IMR-90 (cell line): ENCODE results near the gene COL15A1. TPM values are rescaled to one million over a fixed set of nuclear protein-coding genes. Genes with fewer than 3 reads are reported as not detected.
A peak's percentile ranks its signal among the peaks of the same experiment; 100 is the strongest.

Experiments used
- ATAC-seq: fragments of 200-7000 bp; cut with Tn5 transposase; 2 replicates; pipeline ENCODE4 v1.9.1; 2020; ENCODE audit warnings: low read depth, mild to moderate bottlenecking, moderate library complexity
- BruUV-seq: library from RNA; stranded (reverse); fragments of 400-500 nt; replicated peaks from 2 replicates; lab custom pipeline; 2021; lab: Mats Ljungman, UMichigan
- CTCF ChIA-PET: fragments of 300-600 bp; formaldehyde crosslinking; extraction: SDS; loops from one replicate; lab custom pipeline; 2021; ENCODE audit warnings: antibody characterized with exemption; lab: Yijun Ruan, JAX
- POLR2A ChIA-PET: fragments of 300-600 bp; sonication (Branson Sonifier 250); formaldehyde crosslinking; loops from one replicate; lab custom pipeline; 2022; ENCODE audit warnings: antibody characterized with exemption; ENCODE audit not compliant: unreplicated experiment; lab: Charles Lee
- DNase-seq: peaks from one replicate; pipeline ENCODE4 v3.0.0; 2013
- H2AFZ ChIP-seq: replicated peaks from 2 replicates; pipeline ENCODE3; 2013; ENCODE audit warnings: low read length, mild to moderate bottlenecking; ENCODE audit not compliant: poor library complexity
- H2AK5ac ChIP-seq: 2 replicates; pipeline ENCODE4 v1.6.1; 2013; ENCODE audit warnings: low read depth, low read length, inconsistent platforms
- H2AK9ac ChIP-seq: replicated peaks from 2 replicates; pipeline ENCODE3; 2013; ENCODE audit warnings: mild to moderate bottlenecking, low read depth, low read length, moderate library complexity; ENCODE audit not compliant: poor library complexity
- H2BK120ac ChIP-seq: 2 replicates; pipeline ENCODE4 v1.6.1; 2013; ENCODE audit warnings: low read depth, low read length, inconsistent platforms
- H2BK15ac ChIP-seq: 3 replicates; pipeline ENCODE4 v1.6.1; 2013; ENCODE audit warnings: low read depth, low read length, inconsistent platforms
- H2BK20ac ChIP-seq: 2 replicates; pipeline ENCODE4 v1.6.1; 2013; ENCODE audit warnings: low read depth, mild to moderate bottlenecking, inconsistent platforms, low read length, moderate library complexity
- H2BK5ac ChIP-seq: 2 replicates; pipeline ENCODE4 v1.6.1; 2013; ENCODE audit warnings: mild to moderate bottlenecking, low read depth, low read length, inconsistent platforms; ENCODE audit not compliant: poor library complexity, severe bottlenecking
- H3K14ac ChIP-seq: replicated peaks from 2 replicates; pipeline ENCODE4 v1.6.1; 2013; ENCODE audit warnings: low read depth, low read length, inconsistent platforms
- H3K18ac ChIP-seq: 2 replicates; pipeline ENCODE4 v1.6.1; 2013; ENCODE audit warnings: low read depth, low read length, control low read depth
- H3K23ac ChIP-seq: 2 replicates; pipeline ENCODE4 v1.6.1; 2013; ENCODE audit warnings: low read depth, low read length, inconsistent platforms
- H3K27ac ChIP-seq: 2 replicates; pipeline ENCODE4 v1.5.1; 2013; ENCODE audit warnings: mild to moderate bottlenecking, control low read depth, low read length; ENCODE audit not compliant: insufficient read depth
- H3K27me3 ChIP-seq: 2 replicates; pipeline ENCODE4 v1.6.1; 2013; ENCODE audit warnings: low read length; ENCODE audit not compliant: control insufficient read depth, insufficient read depth
- H3K36me3 ChIP-seq: 2 replicates; pipeline ENCODE4 v1.6.1; 2013; ENCODE audit warnings: low read length, mixed read lengths; ENCODE audit not compliant: control insufficient read depth, insufficient read depth
- H3K4ac ChIP-seq: 2 replicates; pipeline ENCODE4 v1.6.1; 2013; ENCODE audit warnings: low read depth, low read length, inconsistent platforms
- H3K4me1 ChIP-seq: 2 replicates; pipeline ENCODE4 v1.6.1; 2013; ENCODE audit warnings: low read length, mixed read lengths; ENCODE audit not compliant: control insufficient read depth, insufficient read depth
- H3K4me2 ChIP-seq: 2 replicates; pipeline ENCODE4 v1.6.1; 2013; ENCODE audit warnings: low read depth, mild to moderate bottlenecking, control low read depth, low read length, moderate library complexity
- H3K4me3 ChIP-seq: 2 replicates; pipeline ENCODE4 v1.5.1; 2013; ENCODE audit warnings: low read depth, mild to moderate bottlenecking, control low read depth, low read length, moderate library complexity; ENCODE audit not compliant: insufficient read depth
- H3K56ac ChIP-seq: 2 replicates; pipeline ENCODE4 v1.6.1; 2013; ENCODE audit warnings: low read length, inconsistent platforms; ENCODE audit not compliant: insufficient read depth; ENCODE audit errors: extremely low read depth
- H3K79me1 ChIP-seq, 2 experiments: 2 replicates each; pipeline ENCODE4 v1.6.1; 2013; ENCODE audit warnings: low read length in 2 of 2, inconsistent platforms in 1 of 2, low read depth in 1 of 2
- H3K9ac ChIP-seq: 2 replicates; pipeline ENCODE4 v1.6.1; 2013; ENCODE audit warnings: low read depth, low read length, control low read depth
- H3K9me1 ChIP-seq: 2 replicates; pipeline ENCODE4 v1.6.1; 2013; ENCODE audit warnings: low read length, inconsistent platforms; ENCODE audit not compliant: insufficient read depth
- H3K9me3 ChIP-seq: 2 replicates; pipeline ENCODE4 v1.6.1; 2013; ENCODE audit warnings: low read length; ENCODE audit not compliant: control insufficient read depth, insufficient read depth
- H4K20me1 ChIP-seq: 2 replicates; pipeline ENCODE4 v1.6.1; 2013; ENCODE audit warnings: low read length, inconsistent platforms; ENCODE audit not compliant: insufficient read depth
- H4K5ac ChIP-seq: 2 replicates; pipeline ENCODE4 v1.6.1; 2013; ENCODE audit warnings: mild to moderate bottlenecking, low read depth, low read length, control low read depth
- H4K8ac ChIP-seq, 2 experiments: 2 replicates each; pipeline ENCODE4 v1.6.1; 2013; ENCODE audit warnings: low read depth in 2 of 2, low read length in 2 of 2, control low read depth in 1 of 2, inconsistent platforms in 1 of 2
- H4K91ac ChIP-seq: 2 replicates; pipeline ENCODE4 v1.6.1; 2013; ENCODE audit warnings: low read depth, low read length, inconsistent platforms; ENCODE audit not compliant: insufficient read depth
- CEBPB ChIP-seq: IDR thresholded peaks from 2 replicates; pipeline ENCODE4 v1.6.1; 2012; ENCODE audit warnings: low read depth, low read length, improper control_type of control experiment
- CTCF ChIP-seq: conservative IDR thresholded peaks from 2 replicates; pipeline ENCODE4 v1.5.1; 2012; ENCODE audit warnings: mild to moderate bottlenecking, low read depth, low read length, improper control_type of control experiment
- MAZ ChIP-seq: IDR thresholded peaks from 2 replicates; pipeline ENCODE4 v1.6.1; 2012; ENCODE audit warnings: low read depth, mild to moderate bottlenecking, low read length, improper control_type of control experiment, moderate library complexity, borderline replicate concordance
- NFE2L2 ChIP-seq: fragments of 150-350 bp; IDR thresholded peaks from 2 replicates; pipeline ENCODE4 v1.6.1; 2016; ENCODE audit warnings: low read depth, mild to moderate bottlenecking, low read length
- POLR2A ChIP-seq: IDR thresholded peaks from 2 replicates; pipeline ENCODE4 v1.6.1; 2012; ENCODE audit warnings: mild to moderate bottlenecking, low read depth, low read length
- RAD21 ChIP-seq: IDR thresholded peaks from 2 replicates; pipeline ENCODE4 v1.6.1; 2012; ENCODE audit warnings: low read length, improper control_type of control experiment
- RCOR1 ChIP-seq: IDR thresholded peaks from 2 replicates; pipeline ENCODE4 v1.6.1; 2012; ENCODE audit warnings: mild to moderate bottlenecking, low read length, improper control_type of control experiment; ENCODE audit not compliant: insufficient replicate concordance
- RFX5 ChIP-seq: IDR thresholded peaks from 2 replicates; pipeline ENCODE4 v1.8.0; 2012; ENCODE audit warnings: low read depth, mild to moderate bottlenecking, low read length, moderate library complexity
- USF2 ChIP-seq: fragments of 150-350 bp; IDR thresholded peaks from 2 replicates; pipeline ENCODE4 v1.6.1; 2017; ENCODE audit warnings: mild to moderate bottlenecking, antibody characterized with exemption, low read length, low read depth
- WGBS, 2 experiments: methylation state at CpG; one replicate each; pipeline versions ENCODE4 v1.1.5 to v1.1.7; 2013; ENCODE audit warnings: missing lambda C conversion rate in 2 of 2; ENCODE audit not compliant: insufficient read length in 1 of 2; ENCODE audit errors: extremely low coverage in 2 of 2; 5-methylcytosine and 5-hydroxymethylcytosine counted together
- dilution Hi-C: fragments of 300-500 bp; cut with HindIII; formaldehyde crosslinking; loops from one replicate; pipeline ENCODE4 v1.14.3; 2018; ENCODE audit warnings: low sequenced_read_pairs; ENCODE audit not compliant: unreplicated experiment
- in situ Hi-C: fragments of 300-500 bp; cut with MboI; formaldehyde crosslinking; loops from 3 replicates; pipeline ENCODE4 v1.14.3; 2019; ENCODE audit warnings: low sequenced_read_pairs, inconsistent platforms, mixed read lengths
- intact Hi-C: fragments of 100-400 bp; cut with micrococcal nuclease; formaldehyde crosslinking; loops from 2 replicates; pipeline ENCODE4 v1.10.0; 2022
- polyA plus RNA-seq, 3 experiments: library from polyadenylated mRNA; depleted of rRNA; stranded (reverse); fragments of >200 nt; gene quantifications; 2 replicates each; pipeline ENCODE4 v1.2.3, GENCODE V29; 2012; ENCODE audit warnings: low replicate concordance in 1 of 3
- total RNA-seq: library from RNA; depleted of rRNA; stranded (reverse); fragments of >200 nt; gene quantifications from 2 replicates; pipeline ENCODE4 v1.2.3, GENCODE V29; 2012

The COL15A1 gene
- total and polyA plus RNA-seq, 2 of the 4 experiments (the other 2 are of a cell fraction) = 2.2 to 3.7 TPM

GRCh38 chr9:98973576-98973975, 29.9 kb downstream of the COL15A1 start:
- dilution Hi-C loops (no loop called here), in situ Hi-C loops (no loop called here), intact Hi-C loops (no loop called here)
- no peak overlapping the region for H3K4me3 ChIP-seq
- TF ChIP-seq RCOR1 (no peak), MAZ (no peak), CEBPB (no peak), RFX5 (no peak), POLR2A (no peak), RAD21 (no peak), NFE2L2 (no peak), CTCF (no peak), USF2 (no peak)
- peak overlapping the region; percentile 45 for H2BK120ac ChIP-seq
- H2BK20ac ChIP-seq = peak overlapping the region; percentile 6; the same call in 1 of the 2 replicates
- ATAC-seq (no peak), DNase-seq (no peak)
- 0 out of 2 replicates have a peak overlapping the region, but pooled peaks have one; percentile 7 for H3K18ac ChIP-seq
- no peaks in the 10 kb centered on the region for H4K20me1 ChIP-seq
- H3K27me3 ChIP-seq = no peaks in the 10 kb centered on the region
- no peak overlapping the region for H4K5ac ChIP-seq
- H3K36me3 ChIP-seq = no peaks in the 10 kb centered on the region
- no peak overlapping the region for H3K9ac ChIP-seq
- no peak overlapping the region for H2BK15ac ChIP-seq
- no peak overlapping the region for H2AK9ac ChIP-seq
- peak overlapping the region; percentile 1 for H4K91ac ChIP-seq
- ChIA-PET CTCF (no interaction called here), POLR2A (no interaction called here)
- H3K14ac ChIP-seq = no peak overlapping the region
- peak overlapping the region; percentile 43; the same call in 1 of the 2 replicates for H3K4ac ChIP-seq
- peak overlapping the region; percentile 73; the same call in 1 of the 2 replicates for H2AK5ac ChIP-seq
- BruUV-seq = no TSS peak
- no peak overlapping the region for H3K4me2 ChIP-seq
- H3K9me3 ChIP-seq = no peaks in the 10 kb centered on the region
- 87% methylated on average over 3 of the region's 6 CpGs; no CpG with 5 or more reads in 1 of the 2 experiments for WGBS, 2 experiments
- peaks cover 26% of the 10 kb centered on the region for H3K4me1 ChIP-seq
- no peak overlapping the region for H2BK5ac ChIP-seq
- peaks cover 25% of the 10 kb centered on the region for H3K9me1 ChIP-seq
- no peak overlapping the region for H3K23ac ChIP-seq
- H4K8ac ChIP-seq = no peak overlapping the region; a peak in 1 of 4 replicates
- no peak overlapping the region for H2AFZ ChIP-seq
- H3K27ac ChIP-seq = no peak overlapping the region
- H3K56ac ChIP-seq = no peak overlapping the region
- peaks cover 6 to 40% of the 10 kb centered on the region in 2 experiments; a peak in 3 of 4 replicates for H3K79me1 ChIP-seq
